Keratinocyte (primary cell): ENCODE data around the gene CD180.

Experiments
- EZH2 ChIP-seq: IDR thresholded peaks from one replicate; pipeline ENCODE4 v1.6.1; 2012; ENCODE audit warnings: inconsistent platforms, mild to moderate bottlenecking, low read length, moderate library complexity
- TF ChIP-seq, protein P1 (sequence below), 3 experiments: IDR thresholded peaks in 1 of 3; conservative IDR thresholded peaks in 1 of 3; optimal IDR thresholded peaks in 1 of 3; 2 replicates in 2 of 3; 3 replicates in 1 of 3; pipeline versions ENCODE3 to v1.5.1; 2011; ENCODE audit warnings: low read length in 3 of 3, mild to moderate bottlenecking in 3 of 3, moderate library complexity in 2 of 3, control low read depth in 1 of 3, inconsistent platforms in 1 of 3; ENCODE audit not compliant: insufficient read depth in 2 of 3; ENCODE audit errors: extremely low read depth in 1 of 3

DNA sequence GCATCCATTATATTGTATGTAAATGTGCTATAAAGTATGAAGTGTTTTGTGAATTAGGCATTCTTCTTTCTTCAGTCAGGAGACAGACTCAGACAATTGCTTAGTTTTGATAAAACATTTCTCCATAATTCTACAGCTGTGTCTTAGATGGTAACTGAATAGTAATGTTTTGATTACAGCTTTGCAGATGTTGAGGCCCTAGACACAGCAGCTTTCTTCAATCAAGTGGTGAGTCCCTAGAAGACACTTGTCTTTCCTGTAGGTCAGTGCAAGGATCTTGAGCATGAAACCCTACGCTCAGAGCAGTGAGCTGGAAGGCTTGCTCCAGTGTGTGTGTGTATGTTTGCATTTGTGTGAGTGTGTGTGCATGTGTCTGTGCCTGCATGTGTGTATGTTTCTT, 46.8 kb upstream of the CD180 start:
- TF ChIP-seq EZH2 = no peak
- TF ChIP-seq, protein P1, sequence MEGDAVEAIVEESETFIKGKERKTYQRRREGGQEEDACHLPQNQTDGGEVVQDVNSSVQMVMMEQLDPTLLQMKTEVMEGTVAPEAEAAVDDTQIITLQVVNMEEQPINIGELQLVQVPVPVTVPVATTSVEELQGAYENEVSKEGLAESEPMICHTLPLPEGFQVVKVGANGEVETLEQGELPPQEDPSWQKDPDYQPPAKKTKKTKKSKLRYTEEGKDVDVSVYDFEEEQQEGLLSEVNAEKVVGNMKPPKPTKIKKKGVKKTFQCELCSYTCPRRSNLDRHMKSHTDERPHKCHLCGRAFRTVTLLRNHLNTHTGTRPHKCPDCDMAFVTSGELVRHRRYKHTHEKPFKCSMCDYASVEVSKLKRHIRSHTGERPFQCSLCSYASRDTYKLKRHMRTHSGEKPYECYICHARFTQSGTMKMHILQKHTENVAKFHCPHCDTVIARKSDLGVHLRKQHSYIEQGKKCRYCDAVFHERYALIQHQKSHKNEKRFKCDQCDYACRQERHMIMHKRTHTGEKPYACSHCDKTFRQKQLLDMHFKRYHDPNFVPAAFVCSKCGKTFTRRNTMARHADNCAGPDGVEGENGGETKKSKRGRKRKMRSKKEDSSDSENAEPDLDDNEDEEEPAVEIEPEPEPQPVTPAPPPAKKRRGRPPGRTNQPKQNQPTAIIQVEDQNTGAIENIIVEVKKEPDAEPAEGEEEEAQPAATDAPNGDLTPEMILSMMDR (optimal IDR thresholded peaks at IDR 0.05 in 1 of 3, IDR thresholded peaks at IDR 0.05 in 1 of 3, conservative IDR thresholded peaks at IDR 0.05 in 1 of 3; ENCODE audit: extremely low read depth in 1 of 3, insufficient read depth in 2 of 3, low read length in 3 of 3) = no peak
